Measurements from ENCODE around the gene ACOXL. TPM values are rescaled to one million over a fixed set of nuclear protein-coding genes. Genes with fewer than 3 reads are reported as not detected.

ACOXL gene
- total and polyA plus RNA-seq, 9 donors = 0.17 to 0.31 (median 0.23) TPM; not detected in 4

- Histone ChIP-seq H3K4me1 (ENCODE audit: insufficient read depth) (no peaks in the 10 kb centered on the region), H3K9me3 (no peaks in the 10 kb centered on the region), H3K27ac (no peak overlapping the region), H3K27me3 (no peaks in the 10 kb centered on the region), H3K4me3 (no peak overlapping the region), H3K36me3 (no peaks in the 10 kb centered on the region)
- no peak for DNase-seq
- no peak for TF ChIP-seq EP300 (IDR thresholded peaks at IDR 0.05)
- TF ChIP-seq POLR2A (IDR thresholded peaks at IDR 0.05) = no peak
- TF ChIP-seq CTCF (IDR thresholded peaks at IDR 0.05) = no peak
- intact Hi-C loops (cut with DNase I) = no loop called here
Measured at GRCh38 chr2:110983133-110983532, 250.8 kb downstream of the ACOXL start.

- Histone ChIP-seq H3K4me3 (no peak overlapping the region), H3K27me3 (no peaks in the 10 kb centered on the region), H3K4me1 (ENCODE audit: insufficient read depth) (no peaks in the 10 kb centered on the region), H3K36me3 (no peaks in the 10 kb centered on the region), H3K9me3 (no peaks in the 10 kb centered on the region), H3K27ac (no peak overlapping the region)
- intact Hi-C loops (cut with DNase I) = no loop called here
- no peak for DNase-seq
- TF ChIP-seq EP300 (IDR thresholded peaks at IDR 0.05) = no peak
- TF ChIP-seq POLR2A (IDR thresholded peaks at IDR 0.05) = no peak
- TF ChIP-seq CTCF (IDR thresholded peaks at IDR 0.05) = no peak
- WGBS, 3 donors = 60 to 70% (median 66%) methylated on average over 8 of the region's 8 CpGs
Measured at GRCh38 chr2:110984694-110985490, 252.5 kb downstream of the ACOXL start.

GRCh38 chr2:110990440-110990839 is 258.1 kb downstream of the ACOXL start:
- no peak for TF ChIP-seq POLR2A (IDR thresholded peaks at IDR 0.05)
- no peak for TF ChIP-seq EP300 (IDR thresholded peaks at IDR 0.05)
- no peak for TF ChIP-seq CTCF (IDR thresholded peaks at IDR 0.05)

GRCh38 chr2:110991911-110992310 is 259.5 kb downstream of the ACOXL start:
- no peak for DNase-seq
- no peaks in the 10 kb centered on the region for H3K9me3 ChIP-seq
- no peaks in the 10 kb centered on the region for H3K4me1 ChIP-seq (ENCODE audit: insufficient read depth)
- 9 to 14% (median 10%) methylated on average over 5 of the region's 5 CpGs for WGBS, 3 donors
- no peak overlapping the region for H3K27ac ChIP-seq
- H3K4me3 ChIP-seq = no peak overlapping the region
- H3K36me3 ChIP-seq = no peaks in the 10 kb centered on the region
- no peaks in the 10 kb centered on the region for H3K27me3 ChIP-seq
- intact Hi-C loops (cut with DNase I) = no loop called here
- TF ChIP-seq EP300 (IDR thresholded peaks at IDR 0.05) = no peak
- no peak for TF ChIP-seq POLR2A (IDR thresholded peaks at IDR 0.05)
- TF ChIP-seq CTCF (IDR thresholded peaks at IDR 0.05) = no peak

More at GRCh38 chr2:110990440-110990839, 258.1 kb downstream of the ACOXL start:
- intact Hi-C loops (cut with DNase I) = no loop called here
- DNase-seq = no peak
- Histone ChIP-seq H3K4me3 (no peak overlapping the region), H3K27ac (no peak overlapping the region), H3K27me3 (no peaks in the 10 kb centered on the region), H3K4me1 (ENCODE audit: insufficient read depth) (no peaks in the 10 kb centered on the region), H3K36me3 (no peaks in the 10 kb centered on the region), H3K9me3 (no peaks in the 10 kb centered on the region)
- WGBS, 3 donors = 91 to 93% (median 91%) methylated on average over 2 of the region's 2 CpGs

All from ovary (tissue), 9 donors.